ENCODE data around the gene CARS1.
"Not testable (repeated sequence)": the region's sequence is repeated elsewhere in the genome, so short reads cannot be mapped to it uniquely, and the experiment has no call there.

CARS1 gene

DNA sequence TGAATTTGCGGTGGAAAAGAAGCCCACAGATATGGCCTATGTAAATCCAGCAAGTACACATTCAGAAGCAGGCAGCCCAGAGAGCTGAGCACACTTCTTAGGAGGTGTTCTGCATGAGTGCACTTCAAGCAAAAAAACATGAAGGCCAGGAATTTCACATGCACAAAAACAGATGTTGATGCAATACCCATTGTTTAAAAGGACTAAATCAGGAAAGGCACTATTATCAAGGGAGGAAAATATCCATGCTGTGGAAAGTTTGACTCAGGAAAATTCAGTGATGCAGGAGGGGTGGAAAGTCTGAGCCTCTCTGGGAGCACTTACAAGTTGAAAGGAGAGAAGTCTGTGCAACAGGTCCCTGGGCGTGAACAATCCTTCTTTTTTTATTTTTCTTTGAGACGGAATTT is 15.8 kb upstream of the CARS1 start:
- Histone ChIP-seq H3K27me3 (replicated peaks; ENCODE audit: insufficient read depth, low read length) (no peaks in the 10 kb centered on the region), H3K4me2 (ENCODE audit: low read depth, low read length) (no peak overlapping the region), H3K4me3 (ENCODE audit: low read length) (no peak overlapping the region), H3K4me1 (ENCODE audit: low read length) (no peaks in the 10 kb centered on the region), H2AFZ (ENCODE audit: low read length) (no peak overlapping the region), H3K9me3 (replicated peaks; ENCODE audit: insufficient read depth, low read length) (no peaks in the 10 kb centered on the region), H3K79me2 (ENCODE audit: low read length) (no peaks in the 10 kb centered on the region), H4K20me1 (ENCODE audit: insufficient read depth, low read length) (no peaks in the 10 kb centered on the region), H3F3A (ENCODE audit: insufficient read depth, low read length) (no peaks in the 10 kb centered on the region), H3K9ac (ENCODE audit: low read length) (no peak overlapping the region), H3K36me3 (replicated peaks; ENCODE audit: insufficient read depth, low read length) (no peaks in the 10 kb centered on the region), H3K9me2 (replicated peaks; ENCODE audit: insufficient read depth, low read length) (no peaks in the 10 kb centered on the region), H3K27ac (ENCODE audit: low read length) (no peak overlapping the region)
- TF ChIP-seq EZH2 (optimal IDR thresholded peaks at IDR 0.05; ENCODE audit: low read depth, low read length) (no peak), EZH2phosphoT487 (IDR thresholded peaks at IDR 0.05; ENCODE audit: low read length) (no peak)
- TF ChIP-seq, protein P1, sequence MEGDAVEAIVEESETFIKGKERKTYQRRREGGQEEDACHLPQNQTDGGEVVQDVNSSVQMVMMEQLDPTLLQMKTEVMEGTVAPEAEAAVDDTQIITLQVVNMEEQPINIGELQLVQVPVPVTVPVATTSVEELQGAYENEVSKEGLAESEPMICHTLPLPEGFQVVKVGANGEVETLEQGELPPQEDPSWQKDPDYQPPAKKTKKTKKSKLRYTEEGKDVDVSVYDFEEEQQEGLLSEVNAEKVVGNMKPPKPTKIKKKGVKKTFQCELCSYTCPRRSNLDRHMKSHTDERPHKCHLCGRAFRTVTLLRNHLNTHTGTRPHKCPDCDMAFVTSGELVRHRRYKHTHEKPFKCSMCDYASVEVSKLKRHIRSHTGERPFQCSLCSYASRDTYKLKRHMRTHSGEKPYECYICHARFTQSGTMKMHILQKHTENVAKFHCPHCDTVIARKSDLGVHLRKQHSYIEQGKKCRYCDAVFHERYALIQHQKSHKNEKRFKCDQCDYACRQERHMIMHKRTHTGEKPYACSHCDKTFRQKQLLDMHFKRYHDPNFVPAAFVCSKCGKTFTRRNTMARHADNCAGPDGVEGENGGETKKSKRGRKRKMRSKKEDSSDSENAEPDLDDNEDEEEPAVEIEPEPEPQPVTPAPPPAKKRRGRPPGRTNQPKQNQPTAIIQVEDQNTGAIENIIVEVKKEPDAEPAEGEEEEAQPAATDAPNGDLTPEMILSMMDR (IDR thresholded peaks at IDR 0.05; ENCODE audit: low read length), result no peak
- DNase-seq, result no peak

DNA sequence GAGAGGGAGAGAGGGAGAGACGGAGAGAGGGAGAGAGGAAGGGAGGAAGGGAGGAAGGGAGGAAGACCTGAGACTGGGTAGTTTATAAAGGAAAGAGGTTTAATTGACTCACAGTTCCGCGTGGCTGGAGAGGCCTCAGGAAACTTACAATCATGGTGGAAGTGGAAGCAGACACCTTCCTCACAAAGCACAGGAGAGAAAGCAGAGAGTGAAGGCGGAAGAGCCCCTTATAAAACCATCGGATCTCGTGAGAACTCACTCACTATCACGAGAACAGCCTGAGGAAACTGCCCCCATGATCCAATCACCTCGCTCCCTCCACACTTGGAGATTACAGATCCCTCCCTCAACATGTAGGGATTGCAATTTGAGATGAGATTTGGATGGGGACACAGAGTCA is 12.2 kb upstream of the CARS1 start:
- Histone ChIP-seq H3K27me3 (replicated peaks; ENCODE audit: insufficient read depth, low read length) (no peaks in the 10 kb centered on the region), H3K9ac (ENCODE audit: low read length) (no peak overlapping the region), H3K4me2 (ENCODE audit: low read depth, low read length) (no peak overlapping the region), H3K4me3 (ENCODE audit: low read length) (no peak overlapping the region), H3K36me3 (replicated peaks; ENCODE audit: insufficient read depth, low read length) (no peaks in the 10 kb centered on the region), H3K9me2 (replicated peaks; ENCODE audit: insufficient read depth, low read length) (no peaks in the 10 kb centered on the region), H4K20me1 (ENCODE audit: insufficient read depth, low read length) (no peaks in the 10 kb centered on the region), H3K79me2 (ENCODE audit: low read length) (no peaks in the 10 kb centered on the region), H3K4me1 (ENCODE audit: low read length) (no peaks in the 10 kb centered on the region), H3K27ac (ENCODE audit: low read length) (no peak overlapping the region), H2AFZ (ENCODE audit: low read length) (no peak overlapping the region), H3F3A (ENCODE audit: insufficient read depth, low read length) (no peaks in the 10 kb centered on the region), H3K9me3 (replicated peaks; ENCODE audit: insufficient read depth, low read length) (no peaks in the 10 kb centered on the region)
- no peak for DNase-seq
- TF ChIP-seq, protein P1 (IDR thresholded peaks at IDR 0.05; ENCODE audit: low read length), result no peak
- TF ChIP-seq EZH2 (optimal IDR thresholded peaks at IDR 0.05; ENCODE audit: low read depth, low read length) (no peak), EZH2phosphoT487 (IDR thresholded peaks at IDR 0.05; ENCODE audit: low read length) (no peak)

DNA sequence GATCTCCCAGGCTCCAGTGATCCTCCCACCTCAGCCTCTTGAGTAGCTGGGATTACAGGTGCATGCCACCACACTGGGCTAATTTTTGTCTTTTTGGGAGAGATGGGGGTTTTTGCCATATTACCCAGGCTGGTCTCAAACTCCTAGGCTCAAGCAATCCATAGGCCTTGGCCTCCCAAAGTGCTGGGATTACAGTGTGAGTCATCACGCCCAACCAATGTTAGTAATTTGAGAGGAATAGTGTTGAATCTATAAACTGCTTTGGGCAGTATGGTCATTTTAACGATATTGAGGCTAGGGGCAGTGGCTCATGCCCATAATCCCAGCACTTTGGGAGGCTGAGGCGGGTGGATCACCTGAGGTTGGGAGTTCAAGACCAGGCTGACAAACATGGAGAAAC is 9.1 kb upstream of the CARS1 start:
- H3K9ac ChIP-seq (ENCODE audit: low read length); H3K9me3 ChIP-seq (replicated peaks; ENCODE audit: insufficient read depth, low read length); H3K79me2 ChIP-seq (ENCODE audit: low read length); H2AFZ ChIP-seq (ENCODE audit: low read length); DNase-seq; H3F3A ChIP-seq (ENCODE audit: insufficient read depth, low read length); H3K36me3 ChIP-seq (replicated peaks; ENCODE audit: insufficient read depth, low read length); H3K27ac ChIP-seq (ENCODE audit: low read length); H3K4me2 ChIP-seq (ENCODE audit: low read depth, low read length); H3K9me2 ChIP-seq (replicated peaks; ENCODE audit: insufficient read depth, low read length); H4K20me1 ChIP-seq (ENCODE audit: insufficient read depth, low read length); H3K4me3 ChIP-seq (ENCODE audit: low read length); H3K27me3 ChIP-seq (replicated peaks; ENCODE audit: insufficient read depth, low read length); H3K4me1 ChIP-seq (ENCODE audit: low read length): not testable (repeated sequence)

DNA sequence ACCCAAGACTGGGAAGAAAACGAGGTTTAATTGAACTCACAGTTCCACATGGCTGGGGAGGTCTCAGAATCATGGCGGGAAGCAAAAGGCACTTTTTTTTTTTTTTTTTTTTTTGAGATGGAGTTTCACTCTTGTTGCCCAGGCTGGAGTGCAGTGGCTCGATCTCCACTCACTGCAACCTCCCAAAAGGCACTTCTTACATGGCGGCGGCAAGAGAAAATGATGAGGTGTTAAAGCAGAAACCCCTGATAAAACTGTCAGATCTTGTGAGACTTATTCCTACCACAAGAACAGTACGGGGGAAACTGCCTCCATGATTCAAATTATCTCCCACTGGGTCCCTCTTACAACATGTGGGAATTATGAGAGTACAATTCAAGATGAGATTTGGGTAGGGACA is 7.5 kb upstream of the CARS1 start:
- not testable (repeated sequence) for H3K4me3 ChIP-seq (ENCODE audit: low read length); H3K4me1 ChIP-seq (ENCODE audit: low read length); H3K9me2 ChIP-seq (replicated peaks; ENCODE audit: insufficient read depth, low read length); DNase-seq; H3K9me3 ChIP-seq (replicated peaks; ENCODE audit: insufficient read depth, low read length); H3K79me2 ChIP-seq (ENCODE audit: low read length); H3K27ac ChIP-seq (ENCODE audit: low read length); H4K20me1 ChIP-seq (ENCODE audit: insufficient read depth, low read length); H3K9ac ChIP-seq (ENCODE audit: low read length); H2AFZ ChIP-seq (ENCODE audit: low read length); H3K27me3 ChIP-seq (replicated peaks; ENCODE audit: insufficient read depth, low read length); H3K36me3 ChIP-seq (replicated peaks; ENCODE audit: insufficient read depth, low read length); H3F3A ChIP-seq (ENCODE audit: insufficient read depth, low read length); H3K4me2 ChIP-seq (ENCODE audit: low read depth, low read length)

DNA sequence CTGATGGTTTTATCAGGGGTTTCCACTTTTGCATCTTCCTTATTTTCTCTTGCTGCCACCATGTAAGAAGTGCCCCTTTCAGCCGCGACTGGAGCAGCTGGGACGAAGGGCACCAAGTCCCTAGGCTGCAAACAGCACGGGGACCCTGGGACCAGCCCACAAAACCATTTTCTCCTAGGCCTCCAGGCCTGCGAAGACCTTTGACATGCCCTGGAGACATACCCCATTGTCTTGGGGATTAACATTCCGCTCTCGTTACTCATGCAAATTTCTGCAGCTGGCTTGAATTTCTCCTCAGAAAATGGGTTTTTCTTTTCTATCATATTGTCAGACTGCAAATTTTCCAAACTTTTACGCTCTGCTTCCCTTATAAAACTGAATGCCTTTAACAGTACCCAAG is 6.7 kb upstream of the CARS1 start:
- not testable (repeated sequence) for H3K9ac ChIP-seq (ENCODE audit: low read length); H3K4me3 ChIP-seq (ENCODE audit: low read length); H3K9me3 ChIP-seq (replicated peaks; ENCODE audit: insufficient read depth, low read length); DNase-seq; H3K4me1 ChIP-seq (ENCODE audit: low read length); H4K20me1 ChIP-seq (ENCODE audit: insufficient read depth, low read length); H3K36me3 ChIP-seq (replicated peaks; ENCODE audit: insufficient read depth, low read length); H3K27ac ChIP-seq (ENCODE audit: low read length); H3K79me2 ChIP-seq (ENCODE audit: low read length); H2AFZ ChIP-seq (ENCODE audit: low read length); H3K27me3 ChIP-seq (replicated peaks; ENCODE audit: insufficient read depth, low read length); H3K9me2 ChIP-seq (replicated peaks; ENCODE audit: insufficient read depth, low read length); H3K4me2 ChIP-seq (ENCODE audit: low read depth, low read length); H3F3A ChIP-seq (ENCODE audit: insufficient read depth, low read length)

DNA sequence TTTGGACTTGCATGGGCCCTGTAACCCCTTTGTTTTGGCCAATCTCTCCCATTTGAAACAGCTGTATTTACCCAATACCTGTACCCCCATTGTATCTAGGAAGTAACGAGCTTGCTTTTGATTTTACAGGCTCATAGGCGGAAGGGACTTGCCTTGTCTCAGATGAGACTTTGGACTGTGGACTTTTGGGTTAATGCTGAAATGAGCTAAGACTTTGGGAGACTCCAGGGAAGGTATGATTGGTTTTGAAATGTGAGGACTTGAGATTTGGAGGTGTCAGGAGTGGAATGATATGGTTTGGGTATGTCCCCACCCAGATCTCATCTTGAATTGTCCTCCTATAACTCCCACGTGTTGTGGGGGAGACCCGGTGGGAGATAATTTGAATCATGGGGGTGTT is 6.2 kb upstream of the CARS1 start:
- H3K9ac ChIP-seq (ENCODE audit: low read length); H3K4me1 ChIP-seq (ENCODE audit: low read length); H3K9me3 ChIP-seq (replicated peaks; ENCODE audit: insufficient read depth, low read length); H4K20me1 ChIP-seq (ENCODE audit: insufficient read depth, low read length); H3K27ac ChIP-seq (ENCODE audit: low read length); H3K9me2 ChIP-seq (replicated peaks; ENCODE audit: insufficient read depth, low read length); H2AFZ ChIP-seq (ENCODE audit: low read length); DNase-seq; H3K27me3 ChIP-seq (replicated peaks; ENCODE audit: insufficient read depth, low read length); H3K4me2 ChIP-seq (ENCODE audit: low read depth, low read length); H3K36me3 ChIP-seq (replicated peaks; ENCODE audit: insufficient read depth, low read length); H3F3A ChIP-seq (ENCODE audit: insufficient read depth, low read length); H3K79me2 ChIP-seq (ENCODE audit: low read length); H3K4me3 ChIP-seq (ENCODE audit: low read length): not testable (repeated sequence)
